GM12878 (cell line): ENCODE data around the gene COL18A1. TPM values are rescaled to one million over a fixed set of nuclear protein-coding genes. Genes with fewer than 3 reads are reported as not detected.

Experiments
- ATAC-seq: fragments of 200-7000 bp; cut with Tn5 transposase; 3 replicates; pipeline ENCODE4 v1.9.1; 2020; ENCODE audit warnings: mild to moderate bottlenecking, moderate library complexity
- BruUV-seq: library from RNA; stranded (reverse); fragments of 400-500 nt; replicated peaks from 2 replicates; lab custom pipeline; 2021; lab: Mats Ljungman, UMichigan
- CTCF ChIA-PET: fragments of 300-600 bp; sonication (Branson Sonifier 250); formaldehyde crosslinking; extraction: SDS; loops from one replicate; lab custom pipeline; 2021; ENCODE audit warnings: inconsistent platforms; lab: Yijun Ruan, JAX
- POLR2A ChIA-PET: fragments of 350-600 bp; formaldehyde crosslinking; extraction: SDS; loops from one replicate; lab custom pipeline; 2021; ENCODE audit warnings: inconsistent platforms; lab: Charles Lee
- RAD21 ChIA-PET: fragments of 300-600 bp; sonication (Branson Sonifier 250); formaldehyde crosslinking; loops from one replicate; lab custom pipeline; 2023; ENCODE audit warnings: antibody characterized with exemption; ENCODE audit not compliant: unreplicated experiment; lab: Charles Lee
- SMC1A ChIA-PET: fragments of 300-600 bp; sonication (Branson Sonifier 250); formaldehyde crosslinking; loops from one replicate; lab custom pipeline; 2023; ENCODE audit not compliant: unreplicated experiment, uncharacterized antibody; lab: Charles Lee
- DNase-seq: peaks from one replicate; pipeline ENCODE4 v3.0.0-alpha.2; 2011; ENCODE audit warnings: low read depth, low spot score
- FAIRE-seq: peaks from 3 replicates; lab custom pipeline; 2011; peaks lifted over from hg19 to GRCh38; lab: Jason Lieb, UNC
- H2AFZ ChIP-seq: 2 replicates; pipeline ENCODE4 v1.6.0; 2011; ENCODE audit warnings: low read depth, low read length, control low read depth; ENCODE audit not compliant: control insufficient read depth
- H3K27ac ChIP-seq: 2 replicates; pipeline ENCODE4 v1.5.1; 2011; ENCODE audit warnings: control low read depth; ENCODE audit not compliant: control insufficient read depth, insufficient read depth
- H3K27me3 ChIP-seq, 2 experiments: replicated peaks in 1 of 2; 2 replicates each; pipeline versions ENCODE4 v1.6.0 to v1.6.1; 2011; ENCODE audit warnings: low read length in 1 of 2; ENCODE audit not compliant: control insufficient read depth in 2 of 2, insufficient read depth in 2 of 2
- H3K36me3 ChIP-seq, 2 experiments: 2 replicates each; pipeline ENCODE4 v1.5.1; 2011; ENCODE audit warnings: low read length in 1 of 2; ENCODE audit not compliant: control insufficient read depth in 2 of 2, insufficient read depth in 2 of 2
- H3K4me1 ChIP-seq: 2 replicates; pipeline ENCODE4 v1.6.1; 2011; ENCODE audit warnings: mild to moderate bottlenecking, low read length, moderate library complexity, mixed read lengths; ENCODE audit not compliant: control insufficient read depth, insufficient read depth
- H3K4me2 ChIP-seq: 2 replicates; pipeline ENCODE4 v1.6.0; 2011; ENCODE audit warnings: control low read depth; ENCODE audit not compliant: control insufficient read depth, insufficient read depth
- H3K4me3 ChIP-seq: fragments of 200-600 bp; sonication (generic); 2 replicates; pipeline ENCODE4 v1.5.1; 2016
- H3K79me2 ChIP-seq: 2 replicates; pipeline ENCODE4 v1.6.0; 2011; ENCODE audit warnings: low read length; ENCODE audit not compliant: control insufficient read depth, insufficient read depth
- H3K9ac ChIP-seq: 2 replicates; pipeline ENCODE4 v1.8.0; 2011; ENCODE audit warnings: low read length, control low read depth, mixed read lengths; ENCODE audit not compliant: control insufficient read depth, insufficient read depth
- H3K9me3 ChIP-seq: replicated peaks from 3 replicates; pipeline ENCODE4 v1.5.1; 2011; ENCODE audit warnings: mild to moderate bottlenecking, low read length; ENCODE audit not compliant: control insufficient read depth, insufficient read depth
- H4K20me1 ChIP-seq: 2 replicates; pipeline ENCODE4 v1.6.0; 2011; ENCODE audit not compliant: control insufficient read depth, insufficient read depth
- ASH2L ChIP-seq: fragments of 300-600, 200-600 bp; sonication (generic); IDR thresholded peaks from 2 replicates; pipeline ENCODE4 v1.6.1; 2017; ENCODE audit warnings: low read depth, mild to moderate bottlenecking, borderline replicate concordance
- BMI1 ChIP-seq: fragments of 450-650 bp; IDR thresholded peaks from 2 replicates; pipeline ENCODE4 v1.6.1; 2016; ENCODE audit warnings: mild to moderate bottlenecking, moderate library complexity, borderline replicate concordance
- BRCA1 ChIP-seq: IDR thresholded peaks from 2 replicates; pipeline ENCODE4 v1.6.1; 2011; ENCODE audit warnings: low read depth, low read length, improper control_type of control experiment
- FOXM1 ChIP-seq: IDR thresholded peaks from 2 replicates; pipeline ENCODE4 v1.6.1; 2012; ENCODE audit warnings: low read depth, mild to moderate bottlenecking, inconsistent platforms, low read length, moderate library complexity
- GABPA ChIP-seq: IDR thresholded peaks from 2 replicates; pipeline ENCODE4 v1.6.1; 2014; ENCODE audit warnings: antibody characterized with exemption, low read depth, mild to moderate bottlenecking, inconsistent platforms
- LARP7 ChIP-seq: fragments of 450-650 bp; IDR thresholded peaks from 2 replicates; pipeline ENCODE4 v1.6.1; 2017; ENCODE audit warnings: mild to moderate bottlenecking
- MAX ChIP-seq: IDR thresholded peaks from 2 replicates; pipeline ENCODE4 v1.6.1; 2012; ENCODE audit warnings: low read depth, low read length, improper control_type of control experiment
- SMAD1 ChIP-seq: fragments of 450-650 bp; IDR thresholded peaks from 2 replicates; pipeline ENCODE4 v1.6.1; 2018; ENCODE audit warnings: mild to moderate bottlenecking, low read depth; ENCODE audit not compliant: partially characterized antibody
- TCF12 ChIP-seq: IDR thresholded peaks from 2 replicates; pipeline ENCODE4 v1.6.1; 2011; ENCODE audit warnings: low read depth, mild to moderate bottlenecking, low read length
- YBX1 ChIP-seq: fragments of 450-650 bp; IDR thresholded peaks from 2 replicates; pipeline ENCODE4 v1.6.1; 2016; ENCODE audit warnings: antibody characterized with exemption
- ZNF592 ChIP-seq: fragments of 450-650 bp; IDR thresholded peaks from 2 replicates; pipeline ENCODE4 v1.6.1; 2017; ENCODE audit warnings: mild to moderate bottlenecking, moderate library complexity
- WGBS: methylation state at CpG from one replicate; pipeline ENCODE4 v1.1.6; 2016; ENCODE audit warnings: low lambda C conversion rate; ENCODE audit not compliant: insufficient replicate concordance, insufficient coverage; ENCODE audit errors: missing lambda C conversion rate; 5-methylcytosine and 5-hydroxymethylcytosine counted together
- in situ Hi-C: fragments of 300-500 bp; cut with MboI; formaldehyde crosslinking; loops from 9 replicates; pipeline ENCODE4 v1.14.3; 2018; ENCODE audit warnings: mixed read lengths
- intact Hi-C: fragments of 100-400 bp; cut with micrococcal nuclease; formaldehyde crosslinking; loops from one replicate; pipeline ENCODE4 v1.14.2; 2022; ENCODE audit not compliant: unreplicated experiment
- polyA plus RNA-seq, 11 experiments: library from polyadenylated mRNA; depleted of rRNA in 4 of 11; unstranded in 6 of 11; stranded (reverse) in 5 of 11; fragments of >200 nt; fragmentation: Nextera tagmentation in 4 of 11; fragmentation: Illumina TruSeq in 1 of 11; extraction: Ambion mirVana in 4 of 11; extraction: Trizol in 1 of 11; gene quantifications; 1 replicate in 1 of 11; 2 replicates in 10 of 11; pipeline versions ENCODE4 v1.2.1 to v1.2.3, GENCODE V29; 2011 to 2016; ENCODE audit warnings: inconsistent platforms in 2 of 11, missing spikeins in 2 of 11, low read depth in 1 of 11
- total RNA-seq, 4 experiments: library from RNA; depleted of rRNA in 3 of 4; stranded (reverse); fragments of >200 nt in 3 of 4; fragmentation: Illumina TruSeq in 1 of 4; extraction: Trizol in 1 of 4; gene quantifications; 2 replicates each; pipeline versions ENCODE4 v1.2.1 to v1.2.3, GENCODE V29; 2013 to 2021

COL18A1 gene
- total and polyA plus RNA-seq, 10 of the 15 experiments (the other 5 are each of a cell fraction or from before 2014, with no cell fraction given) = under 0.01 to 0.49 (median 0.09) TPM; not detected in 3

- RAD21 ChIA-PET = no interaction called here
- Histone ChIP-seq H3K9me3 (peaks cover 1% of the 10 kb centered on the region; the same call in 1 of the 3 replicates), H3K79me2 (no peaks in the 10 kb centered on the region), H2AFZ (no peak overlapping the region), H3K27ac (no peak overlapping the region), H3K4me3 (no peak overlapping the region), H3K36me3 (no peaks in the 10 kb centered on the region), H4K20me1 (no peaks in the 10 kb centered on the region), H3K4me1 (no peaks in the 10 kb centered on the region), H3K27me3 (peaks cover 5 to 8% of the 10 kb centered on the region in 2 experiments; a peak in 3 of 4 replicates), H3K4me2 (no peak overlapping the region), H3K9ac (no peak overlapping the region)
- SMC1A ChIA-PET = no interaction called here
- DNase-seq (no peak), ATAC-seq (no peak), FAIRE-seq (no peak)
- BruUV-seq = no TSS peak
- CTCF ChIA-PET = no interaction called here
- intact Hi-C loops (no loop called here), in situ Hi-C loops (no loop called here)
- TF ChIP-seq BMI1 = no peak
- no peak for TF ChIP-seq SMAD1
- no peak for TF ChIP-seq LARP7
- TF ChIP-seq GABPA = no peak
- no peak for TF ChIP-seq FOXM1
- WGBS = 43% methylated on average over 7 of the region's 7 CpGs
- POLR2A ChIA-PET = no interaction called here
Measured at GRCh38 chr21:45403133-45403824, 1.7 kb upstream of the COL18A1 start.

- no peak for FAIRE-seq
- intact Hi-C loops (no loop called here), in situ Hi-C loops (no loop called here)
- no peaks in the 10 kb centered on the region for H3K79me2 ChIP-seq
- no peak overlapping the region for H3K4me2 ChIP-seq
- peaks cover 5 to 8% of the 10 kb centered on the region in 2 experiments; a peak in 3 of 4 replicates for H3K27me3 ChIP-seq
- ChIA-PET RAD21 (no interaction called here), POLR2A (no interaction called here), CTCF (no interaction called here), SMC1A (no interaction called here)
- H3K36me3 ChIP-seq = no peaks in the 10 kb centered on the region
- H3K4me1 ChIP-seq = no peaks in the 10 kb centered on the region
- ATAC-seq = no peak
- no peak overlapping the region for H3K27ac ChIP-seq
- no TSS peak for BruUV-seq
- no peak overlapping the region for H3K9ac ChIP-seq
- H4K20me1 ChIP-seq = no peaks in the 10 kb centered on the region
- H3K4me3 ChIP-seq = no peak overlapping the region
- H3K9me3 ChIP-seq = peaks cover 1% of the 10 kb centered on the region; the same call in 1 of the 3 replicates
- DNase-seq = no peak
- no peak overlapping the region for H2AFZ ChIP-seq
- WGBS = 21% methylated on average over 31 of the region's 39 CpGs
- TF ChIP-seq ZNF592 = no peak
- TF ChIP-seq YBX1 = no peak
- TF ChIP-seq MAX = no peak
- TF ChIP-seq ASH2L = no peak
- no peak for TF ChIP-seq BRCA1
- TF ChIP-seq TCF12 = no peak
Measured at GRCh38 chr21:45403825-45404729, 888 bp upstream of the COL18A1 start.
